ENCODE data around the gene POU3F1. TPM values are rescaled to one million over a fixed set of nuclear protein-coding genes. Genes with fewer than 3 reads are reported as not detected.

The POU3F1 gene
- total RNA-seq, result 2.8 TPM

GRCh38 chr1:38046333-38046883 lies at the start of gene POU3F1:
Gene POU3F1, minus strand, starts transcription at chr1:38046793. Its CDS starts 50 bp downstream, at chr1:38046743.
- DNase-seq (ENCODE audit: low spot score), result no peak

DNA sequence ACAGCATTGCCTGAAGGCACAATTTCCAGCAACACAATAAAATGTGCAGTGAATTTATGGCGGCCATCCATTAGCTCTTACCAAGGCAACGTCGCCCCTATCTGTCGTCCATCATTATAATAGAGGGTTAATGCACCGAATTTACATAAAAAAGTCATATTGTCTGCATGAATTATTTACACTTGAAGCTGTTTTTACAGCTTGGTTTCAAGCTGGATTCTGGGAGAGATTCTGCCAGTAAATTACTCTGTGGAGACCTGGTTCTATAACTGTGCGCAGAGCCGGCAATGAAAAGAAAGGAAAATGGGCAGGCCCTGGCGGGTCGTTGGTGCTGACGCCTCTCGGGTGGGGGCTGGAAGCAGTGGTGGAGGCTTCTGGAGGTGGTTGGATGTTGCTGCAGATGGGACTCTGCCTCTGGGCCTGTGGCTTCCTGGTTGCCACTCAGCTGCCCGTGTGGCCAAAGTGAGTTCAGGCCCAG lies 48.9 kb upstream of the POU3F1 start:
- DNase-seq (ENCODE audit: low spot score), result no peak

- DNase-seq (ENCODE audit: low spot score), result no peak
Measured at GRCh38 chr1:38094711-38095290, 48.2 kb upstream of the POU3F1 start.

DNA sequence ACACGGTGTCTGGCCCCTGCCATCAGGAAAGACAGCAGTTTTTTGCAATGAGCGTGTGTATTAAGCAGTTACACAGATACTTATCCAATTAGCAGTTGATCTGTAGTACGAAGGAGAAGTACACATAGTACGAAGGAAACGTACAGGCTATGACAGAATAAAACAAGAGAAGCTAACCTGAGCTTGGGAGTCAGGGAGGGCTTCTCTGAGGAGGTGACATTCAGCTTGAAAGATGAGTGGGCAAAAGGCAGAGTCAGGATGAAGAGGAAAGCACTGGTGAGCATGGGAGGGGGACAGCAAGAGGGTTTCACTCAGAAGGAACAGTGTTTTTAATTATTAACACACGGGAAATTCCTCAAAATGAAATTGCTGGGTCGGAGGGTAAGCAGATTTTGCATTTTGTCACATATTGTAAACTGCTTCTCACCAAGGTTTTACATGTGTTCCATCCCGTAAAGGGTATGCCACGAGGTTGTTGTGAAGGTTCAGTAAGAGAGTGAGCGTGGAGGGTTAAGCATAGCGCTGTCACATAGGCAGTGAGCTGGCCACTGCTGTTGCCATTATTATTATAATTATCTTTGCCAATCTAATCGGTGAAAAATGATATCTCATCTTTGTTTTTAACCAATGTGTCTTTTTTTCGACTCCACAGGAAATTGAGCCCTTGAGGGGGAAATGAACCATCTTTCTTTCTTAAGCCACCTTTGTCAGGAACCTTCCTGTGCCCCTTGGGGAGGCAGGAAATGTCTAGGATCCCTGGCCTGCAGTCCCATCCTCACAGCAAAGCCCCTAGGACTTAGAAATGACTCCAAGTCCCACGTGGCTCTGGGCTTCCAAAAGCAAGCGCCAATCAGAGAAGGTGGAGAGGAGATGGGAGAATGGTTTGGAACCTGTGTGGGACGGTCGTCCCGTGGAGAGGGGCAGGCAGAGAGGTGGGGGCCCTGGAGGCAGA lies 47.3 kb upstream of the POU3F1 start:
- DNase-seq (ENCODE audit: low spot score), result no peak

DNA sequence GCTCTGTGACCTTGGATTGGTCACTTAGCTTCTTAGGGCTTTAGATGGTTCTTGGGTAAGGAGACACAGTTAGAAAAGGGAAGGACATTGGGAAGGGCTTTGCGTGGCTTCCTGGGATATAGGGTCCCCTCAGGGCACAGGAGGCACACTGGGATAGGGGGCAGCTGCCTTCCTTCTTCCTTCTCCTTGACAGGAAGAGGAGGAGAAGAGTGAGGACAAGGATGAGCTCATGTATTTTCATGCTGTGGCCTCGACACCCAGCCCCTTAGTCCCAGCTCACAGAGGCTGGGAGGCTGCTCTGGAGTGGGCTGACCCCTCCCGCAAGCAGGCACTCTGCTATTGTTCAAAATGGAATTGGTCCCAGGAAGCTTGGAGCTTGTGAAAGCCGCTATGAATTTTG lies 45.7 kb upstream of the POU3F1 start:
- no peak for DNase-seq (ENCODE audit: low spot score)

DNA sequence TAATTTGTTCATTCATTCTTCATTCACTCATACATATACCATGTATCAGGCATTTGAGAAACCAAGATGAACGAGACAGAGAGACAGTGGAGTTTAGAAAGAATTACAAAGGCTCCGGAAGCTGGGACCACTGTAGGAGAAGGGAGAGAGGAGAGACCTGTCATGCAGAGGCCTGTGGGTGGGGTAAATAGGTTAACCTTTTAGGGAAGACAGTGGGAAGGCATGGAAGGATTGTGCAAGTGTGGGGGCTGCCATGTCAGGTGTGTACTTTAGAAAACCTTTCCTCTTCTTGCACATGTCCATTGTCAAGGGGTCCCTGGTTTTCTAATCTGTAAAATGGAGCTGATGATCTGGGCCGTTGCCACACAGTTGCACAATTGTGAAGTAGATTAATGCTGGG lies 44.2 kb upstream of the POU3F1 start:
- DNase-seq (ENCODE audit: low spot score), result no peak

- DNase-seq (ENCODE audit: low spot score), result no peak
Measured at GRCh38 chr1:38089712-38090360, 43.2 kb upstream of the POU3F1 start.

- no peak for DNase-seq (ENCODE audit: low spot score)
Measured at GRCh38 chr1:38088791-38089190, 42.2 kb upstream of the POU3F1 start.

GRCh38 chr1:38088366-38088765 lies 41.8 kb upstream of the POU3F1 start:
- DNase-seq (ENCODE audit: low spot score), result no peak

GRCh38 chr1:38087676-38088075 lies 41.1 kb upstream of the POU3F1 start:
- no peak for DNase-seq (ENCODE audit: low spot score)

GRCh38 chr1:38085666-38086330 lies 39.2 kb upstream of the POU3F1 start:
- no peak for DNase-seq (ENCODE audit: low spot score)

DNA sequence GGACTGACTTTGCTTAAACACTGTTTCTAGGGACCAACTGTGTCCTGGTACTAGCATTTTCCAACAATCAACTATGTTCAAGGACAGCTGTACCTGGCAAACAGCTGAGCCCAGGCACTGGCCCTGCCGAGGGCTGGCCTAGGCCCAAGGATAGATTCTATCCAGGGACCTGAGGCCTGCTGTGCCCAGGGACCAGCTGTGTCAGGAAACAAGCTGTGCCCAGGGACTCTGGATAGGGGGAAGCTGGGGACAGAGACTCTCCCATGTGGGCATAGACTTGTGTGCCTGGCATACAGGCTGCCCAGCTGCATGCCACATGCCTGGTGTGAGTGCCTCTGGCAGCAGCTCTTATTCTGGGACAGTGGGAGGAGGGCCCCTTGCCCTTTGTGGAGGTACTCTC lies 38.1 kb upstream of the POU3F1 start:
- no peak for DNase-seq (ENCODE audit: low spot score)

DNA sequence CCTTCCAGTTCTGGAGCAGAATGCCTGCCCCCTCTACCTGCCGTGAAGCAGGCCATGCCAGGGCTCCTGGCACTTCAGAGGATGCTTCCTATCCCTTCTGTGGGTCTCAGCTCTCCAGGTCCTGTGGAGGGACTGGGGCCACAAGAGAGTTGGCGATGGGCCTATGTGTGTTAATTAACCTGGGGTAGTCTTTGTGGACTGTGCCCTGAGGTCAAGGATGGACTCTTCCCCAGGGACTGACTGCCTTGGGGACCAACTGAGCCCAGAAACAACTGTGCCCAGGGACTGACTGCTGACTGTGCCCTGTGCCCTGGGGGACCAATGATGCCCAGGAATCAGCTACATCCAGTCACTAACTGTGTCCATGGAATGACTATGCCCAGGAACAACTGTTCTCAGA lies 37.5 kb upstream of the POU3F1 start:
- no peak for DNase-seq (ENCODE audit: low spot score)

- no peak for DNase-seq (ENCODE audit: low spot score)
Measured at GRCh38 chr1:38083541-38083940, 36.9 kb upstream of the POU3F1 start.

DNA sequence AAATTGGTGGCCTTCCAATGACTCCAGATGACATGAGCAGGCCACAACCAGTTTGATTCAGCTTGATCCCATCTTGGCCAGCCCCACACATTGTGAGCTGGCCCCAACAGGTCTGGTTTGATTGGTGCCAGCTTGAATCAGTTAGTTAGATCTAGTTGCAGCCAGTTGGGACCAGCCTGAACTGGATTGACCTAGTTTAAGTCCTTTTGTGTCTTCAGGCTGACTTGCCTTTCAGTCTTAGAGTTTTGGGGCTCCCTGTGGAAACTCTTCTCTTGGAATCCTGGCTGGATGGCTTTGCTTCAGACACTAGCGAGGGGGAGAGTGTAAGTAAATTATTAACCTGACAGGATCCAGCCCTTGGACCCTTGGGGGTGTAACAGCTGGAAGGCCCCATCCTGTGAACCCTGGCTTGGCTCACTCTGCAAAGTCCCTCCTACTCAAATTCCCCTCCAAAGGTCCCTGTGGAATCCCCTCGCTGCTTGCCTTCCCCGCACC lies 36.2 kb upstream of the POU3F1 start:
- DNase-seq (ENCODE audit: low spot score), result no peak

- DNase-seq (ENCODE audit: low spot score), result no peak
Measured at GRCh38 chr1:38079019-38079418, 32.4 kb upstream of the POU3F1 start.

DNA sequence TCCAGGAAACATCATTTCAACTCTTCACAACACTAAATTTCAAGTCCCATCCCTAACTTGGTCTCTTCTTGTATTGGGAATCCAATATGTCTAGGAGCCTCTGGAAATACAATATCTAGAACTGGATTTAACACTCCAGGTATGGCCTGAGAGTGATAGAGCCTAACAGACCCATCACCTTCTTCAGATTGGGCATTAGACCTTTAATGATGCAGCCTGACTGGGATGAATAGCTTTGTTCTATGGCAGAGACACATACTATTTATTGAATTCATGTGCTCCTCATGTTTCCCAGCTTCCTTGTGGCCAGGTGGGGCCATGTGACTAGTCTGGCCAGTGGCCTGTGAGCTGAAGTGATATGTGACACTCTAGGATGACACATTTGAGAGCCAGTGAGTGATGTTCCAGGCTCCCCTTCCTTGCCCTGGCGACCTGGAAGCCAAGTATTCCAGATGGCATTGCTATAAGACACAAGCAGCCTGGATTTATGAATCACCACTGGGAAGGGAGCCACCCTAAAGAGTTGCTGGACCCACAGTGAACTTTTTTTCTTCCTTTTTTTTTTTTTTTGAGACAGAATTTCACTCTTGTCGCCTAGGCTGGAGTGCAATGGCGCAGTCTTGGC lies 31.0 kb upstream of the POU3F1 start:
- no peak for DNase-seq (ENCODE audit: low spot score)

DNA sequence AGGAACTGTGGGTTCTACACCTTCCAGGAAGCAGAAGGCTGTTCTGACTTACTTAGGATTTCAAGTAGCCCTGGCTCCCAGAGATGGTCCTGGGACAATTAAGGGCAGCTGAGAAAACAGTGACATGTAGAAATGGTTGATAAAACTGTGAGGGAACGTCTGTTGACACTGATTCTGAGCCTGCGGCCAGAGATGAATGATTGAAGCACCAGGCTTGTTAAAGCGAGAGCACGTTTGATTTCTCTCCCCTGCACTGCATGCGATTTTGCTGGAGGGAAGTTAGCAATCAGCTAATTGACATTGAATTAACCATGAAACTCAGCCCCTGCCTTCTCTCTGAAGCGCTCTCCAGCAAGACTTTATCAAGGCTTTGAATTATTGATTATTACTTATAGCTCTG lies 29.9 kb upstream of the POU3F1 start:
- DNase-seq (ENCODE audit: low spot score), result no peak

- no peak for DNase-seq (ENCODE audit: low spot score)
Measured at GRCh38 chr1:38076038-38076437, 29.4 kb upstream of the POU3F1 start.

DNA sequence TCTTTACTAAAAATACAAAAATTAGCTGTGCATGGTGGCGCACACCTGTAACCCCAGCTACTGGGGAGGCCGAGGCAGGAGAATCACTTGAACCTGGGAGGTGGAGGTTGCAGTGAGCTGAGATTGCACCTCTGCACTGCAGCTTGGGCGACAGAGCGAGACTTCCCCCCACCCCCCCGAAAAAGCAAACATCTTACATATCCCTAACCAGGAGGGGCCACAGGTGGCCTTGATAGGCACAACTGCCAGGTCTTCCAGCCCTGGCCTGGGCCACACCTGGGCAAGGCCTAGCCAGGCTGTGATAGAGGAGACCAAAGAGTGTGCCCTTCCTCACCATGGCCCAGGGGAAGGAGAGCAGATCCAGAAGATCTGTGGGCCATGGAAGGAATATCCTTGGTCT lies 28.6 kb upstream of the POU3F1 start:
- no peak for DNase-seq (ENCODE audit: low spot score)

- no peak for DNase-seq (ENCODE audit: low spot score)
Measured at GRCh38 chr1:38074302-38074677, 27.7 kb upstream of the POU3F1 start.
